Measurements from ENCODE around the gene MED19. TPM values are rescaled to one million over a fixed set of nuclear protein-coding genes. Genes with fewer than 3 reads are reported as not detected.
"Not testable (repeated sequence)": the region's sequence is repeated elsewhere in the genome, so short reads cannot be mapped to it uniquely, and the experiment has no call there.

MED19 gene
- total RNA-seq, 1 experiment from 2014 or later = 24.2 TPM

DNA sequence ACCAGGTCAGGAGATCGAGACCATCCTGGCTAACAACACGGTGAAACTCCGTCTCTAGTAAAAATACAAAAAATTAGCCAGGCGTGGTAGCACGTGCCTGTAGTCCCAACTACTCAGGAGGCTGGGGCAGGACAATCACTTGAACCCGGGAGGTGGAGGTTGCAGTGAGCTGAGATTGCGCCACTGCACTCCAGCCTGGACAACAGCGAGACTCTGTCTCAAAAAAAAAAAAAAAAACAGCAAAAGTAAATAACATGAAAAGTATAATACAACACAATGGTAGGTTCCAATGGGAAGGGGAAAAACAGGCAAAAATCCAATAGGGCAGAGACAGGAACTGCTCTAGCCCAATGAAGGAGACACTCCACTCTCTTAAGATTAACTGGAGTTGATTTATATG lies 6.6 kb downstream of the MED19 start:
- DNase-seq (ENCODE audit: low read depth) = not testable (repeated sequence)

DNA sequence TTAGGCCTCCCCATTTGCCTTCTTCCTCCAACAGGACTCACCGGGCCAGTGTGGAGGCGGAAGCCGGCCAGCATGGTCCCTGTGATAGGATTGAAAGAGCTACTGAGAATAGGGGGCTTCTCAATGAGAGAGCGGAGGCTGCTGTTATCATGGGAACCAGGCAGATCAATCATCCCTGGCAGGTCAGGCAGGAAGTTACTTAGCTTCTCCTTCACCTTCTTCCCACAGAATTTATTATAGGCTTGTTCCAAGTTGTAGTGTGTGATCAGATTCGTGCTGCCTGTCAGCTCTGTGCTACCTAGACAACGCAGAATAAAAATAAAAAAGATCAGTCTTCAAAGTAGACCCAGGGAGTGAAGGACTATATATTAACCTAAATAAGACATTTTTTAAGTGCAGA lies 7.1 kb downstream of the MED19 start:
- no peak for DNase-seq (ENCODE audit: low read depth)

DNA sequence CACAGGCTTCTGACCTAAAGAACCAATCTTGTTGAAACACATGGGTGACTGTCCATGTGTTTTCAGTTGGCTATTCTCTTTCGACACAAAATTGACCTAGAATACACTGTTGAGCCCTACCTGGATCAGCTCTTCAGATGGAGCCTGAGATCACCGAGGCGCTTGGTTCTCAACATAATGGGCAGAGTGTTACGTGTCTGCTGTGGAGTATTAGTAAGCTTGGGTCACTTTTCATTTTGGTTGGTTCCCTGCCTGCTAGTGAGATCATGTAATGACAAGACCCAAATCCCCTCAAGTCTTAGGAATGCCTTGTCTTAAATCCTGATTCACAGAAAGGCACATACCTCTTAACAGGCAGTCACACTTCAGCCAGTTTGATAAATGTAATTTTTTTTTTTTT lies 8.7 kb downstream of the MED19 start:
- no peak for DNase-seq (ENCODE audit: low read depth)

DNA sequence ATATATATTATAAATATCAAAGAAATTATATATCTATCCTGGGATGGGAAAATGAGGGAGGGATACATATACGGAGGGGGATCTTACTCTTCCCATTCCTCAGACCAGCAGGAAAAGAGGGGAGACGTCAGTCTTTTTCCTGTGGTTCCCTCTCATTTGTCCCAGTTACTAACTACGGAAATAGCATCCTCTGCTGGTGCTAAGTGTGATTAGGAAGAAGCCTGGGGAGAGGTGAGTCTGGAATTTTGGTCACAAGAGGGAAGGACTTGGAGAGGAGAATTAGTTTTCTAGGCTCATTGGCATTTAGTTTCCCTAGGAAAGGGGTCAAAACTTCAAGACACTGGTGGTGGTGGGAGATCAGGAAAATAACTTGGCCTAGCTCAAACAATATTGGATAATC lies 11.6 kb downstream of the MED19 start:
- no peak for DNase-seq (ENCODE audit: low read depth)

DNA sequence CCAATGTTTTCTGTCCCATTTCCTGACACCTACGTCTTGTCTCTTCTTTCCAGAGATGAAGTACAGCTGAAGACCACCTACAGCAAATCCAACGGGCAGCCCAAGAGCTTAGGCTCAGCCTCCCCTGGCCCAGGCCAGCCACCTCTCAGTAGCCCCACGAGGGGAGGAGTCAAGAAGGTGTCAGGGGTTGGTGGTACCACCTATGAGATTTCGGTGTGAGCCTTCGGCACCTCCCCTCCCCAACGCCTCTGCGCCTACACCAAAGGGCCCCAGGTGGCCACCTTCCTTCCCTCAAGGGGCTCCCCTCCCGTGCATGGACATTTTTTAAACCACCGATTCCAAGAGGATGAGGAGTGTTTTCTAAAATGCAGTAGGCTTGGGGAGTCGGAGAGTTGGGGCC lies 12.2 kb downstream of the MED19 start:
- no peak for DNase-seq (ENCODE audit: low read depth)

DNA sequence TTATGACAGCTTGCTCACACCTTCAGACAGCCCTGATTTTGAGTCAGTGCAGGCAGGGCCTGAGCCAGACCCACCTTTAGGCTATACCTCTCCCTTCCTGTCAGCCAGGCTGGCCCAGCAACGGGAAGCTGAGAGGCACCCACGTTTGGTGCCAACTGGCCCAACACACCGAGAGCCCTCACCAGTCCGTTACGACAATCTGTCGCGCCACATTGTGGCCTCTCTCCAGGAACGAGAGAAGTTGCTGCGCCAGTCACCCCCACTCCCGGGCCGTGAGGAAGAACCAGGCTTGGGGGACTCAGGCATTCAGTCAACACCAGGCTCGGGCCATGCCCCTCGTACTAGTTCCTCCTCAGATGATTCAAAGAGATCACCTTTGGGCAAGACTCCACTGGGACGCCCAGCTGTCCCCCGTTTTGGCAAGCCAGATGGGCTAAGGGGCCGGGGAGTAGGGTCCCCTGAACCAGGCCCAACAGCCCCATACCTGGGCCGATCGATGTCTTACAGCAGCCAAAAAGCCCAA lies 13.1 kb downstream of the MED19 start:
- DNase-seq (ENCODE audit: low read depth) = no peak

DNA sequence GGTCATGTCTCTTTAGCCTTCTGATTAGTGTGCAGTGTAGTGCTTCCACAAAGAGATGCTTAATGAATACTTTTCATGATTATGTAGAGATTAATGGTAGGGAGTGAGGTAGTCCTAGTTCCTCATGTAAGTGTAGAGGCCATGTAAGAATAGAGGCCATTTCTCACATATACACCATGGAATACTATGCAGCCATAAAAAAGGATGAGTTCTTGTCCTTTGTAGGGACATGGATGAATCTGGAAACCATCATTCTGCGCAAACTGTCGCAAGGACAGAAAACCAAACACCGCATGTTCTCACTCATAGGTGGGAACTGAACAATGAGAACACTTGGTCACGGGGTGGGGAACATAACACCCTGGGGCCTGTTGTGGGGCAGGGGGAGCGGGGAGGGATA lies 21.5 kb downstream of the MED19 start:
- not testable (repeated sequence) for DNase-seq (ENCODE audit: low read depth)

DNA sequence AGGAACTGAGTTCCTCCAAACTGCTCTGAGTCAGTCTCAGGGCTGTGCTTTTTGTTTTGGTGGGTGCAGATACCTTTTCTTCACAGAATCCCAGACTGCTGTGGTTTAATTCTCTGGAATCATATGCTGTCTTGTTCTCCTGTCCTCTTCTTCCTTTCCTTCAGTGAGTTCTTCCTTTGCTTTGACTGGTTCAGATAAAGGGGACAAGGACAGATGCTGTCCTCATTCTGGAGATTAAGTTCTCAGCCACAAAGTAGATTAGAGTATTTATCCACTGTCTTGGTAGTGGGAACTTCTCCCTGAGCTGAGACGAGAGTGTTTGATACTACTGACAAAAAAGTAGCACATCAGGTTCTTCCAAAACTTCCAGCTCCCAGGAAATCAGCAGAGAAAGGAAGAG lies 30.8 kb downstream of the MED19 start:
- no peak for DNase-seq (ENCODE audit: low read depth)

DNA sequence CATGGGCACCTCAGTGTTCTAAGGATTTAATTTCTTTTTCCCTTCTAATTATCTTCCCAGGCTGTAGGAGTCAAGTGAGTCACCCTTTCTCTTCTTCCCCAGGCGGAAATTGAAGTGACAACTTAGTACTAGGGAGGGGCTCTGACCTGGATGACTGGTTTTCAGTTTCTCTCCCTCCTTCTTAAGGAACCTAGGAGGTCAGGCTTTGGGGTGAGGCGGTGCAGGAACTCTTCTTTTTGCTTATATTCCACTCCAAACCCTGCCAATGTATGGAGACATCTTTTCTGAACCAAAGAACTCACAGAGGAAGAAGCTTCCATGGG lies 31.5 kb downstream of the MED19 start:
- DNase-seq (ENCODE audit: low read depth) = peak; percentile 66

DNA sequence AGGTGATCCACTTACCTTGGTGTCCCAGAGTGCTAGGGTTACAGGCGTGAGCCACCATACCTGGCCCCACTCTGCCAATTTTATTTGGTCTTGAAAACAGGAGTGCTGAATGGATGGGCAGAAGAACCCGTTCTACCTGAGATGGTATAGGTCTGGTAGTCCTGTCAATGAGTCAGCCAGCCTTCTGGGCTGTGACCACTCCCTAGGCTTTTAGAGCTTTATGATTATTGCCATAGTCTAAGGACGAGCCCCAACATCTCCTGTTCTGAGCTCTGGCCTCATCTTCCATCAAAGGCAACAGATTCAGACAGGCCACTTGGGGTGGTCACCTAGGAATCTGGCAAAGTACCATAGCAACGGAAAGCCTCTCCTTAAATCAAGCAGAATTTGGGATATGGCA lies 32.6 kb downstream of the MED19 start:
- no peak for DNase-seq (ENCODE audit: low read depth)

DNA sequence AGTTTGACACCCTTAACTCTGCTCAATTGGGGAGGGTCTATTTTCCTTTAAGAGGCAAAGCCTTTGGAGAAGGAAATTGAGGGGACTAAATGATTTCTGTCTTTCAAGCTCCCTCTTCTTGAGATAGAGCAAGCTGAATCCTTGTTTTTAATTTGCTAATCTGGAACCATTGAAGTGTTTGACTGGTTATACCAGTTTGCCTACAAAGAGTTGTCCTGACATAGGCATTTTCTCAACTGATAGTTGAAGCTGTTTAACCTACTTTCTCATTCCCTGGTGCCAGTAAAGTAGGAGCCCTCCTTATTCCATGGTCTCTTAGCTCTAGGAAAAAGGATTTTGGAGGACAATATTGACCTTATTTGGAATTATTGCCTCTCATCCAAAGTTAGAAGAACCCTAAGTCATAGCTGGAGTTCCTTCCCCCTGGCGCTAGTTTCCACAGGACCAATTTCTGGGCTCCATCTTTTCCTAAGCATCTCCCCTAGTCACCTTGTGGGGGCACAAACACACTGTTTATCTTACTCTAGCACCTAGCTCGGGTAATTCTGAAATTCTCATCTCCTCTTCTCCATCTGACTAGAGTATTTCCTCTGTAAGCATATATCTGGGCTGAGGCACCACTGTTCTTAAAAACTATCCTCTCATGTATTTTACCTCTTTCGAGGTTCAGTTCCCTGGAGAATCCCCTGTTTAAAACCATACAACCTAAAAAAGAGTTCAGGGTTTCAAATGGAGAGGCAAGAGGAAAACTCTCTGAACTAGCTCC lies 36.7 kb downstream of the MED19 start:
- no peak for DNase-seq (ENCODE audit: low read depth)

DNA sequence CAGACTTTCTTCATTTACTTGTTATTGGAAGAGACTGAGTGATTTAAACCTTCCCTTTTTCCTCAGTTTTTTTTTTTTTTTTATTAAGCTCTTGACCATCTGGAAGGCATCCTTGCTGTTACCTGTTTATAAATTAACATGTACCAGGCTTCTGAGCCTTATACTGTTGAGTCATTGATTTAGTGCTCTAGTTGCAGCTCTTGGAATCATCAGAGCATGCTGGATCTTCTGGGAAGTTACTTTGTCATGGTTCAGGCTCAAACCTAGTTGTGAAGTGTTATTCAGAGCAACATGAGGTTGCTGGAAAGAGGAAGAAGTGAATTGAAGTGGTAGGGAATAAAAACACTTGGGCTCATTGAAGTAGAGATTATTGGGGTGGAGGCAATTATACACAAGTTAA lies 37.8 kb downstream of the MED19 start:
- no peak for DNase-seq (ENCODE audit: low read depth)

DNA sequence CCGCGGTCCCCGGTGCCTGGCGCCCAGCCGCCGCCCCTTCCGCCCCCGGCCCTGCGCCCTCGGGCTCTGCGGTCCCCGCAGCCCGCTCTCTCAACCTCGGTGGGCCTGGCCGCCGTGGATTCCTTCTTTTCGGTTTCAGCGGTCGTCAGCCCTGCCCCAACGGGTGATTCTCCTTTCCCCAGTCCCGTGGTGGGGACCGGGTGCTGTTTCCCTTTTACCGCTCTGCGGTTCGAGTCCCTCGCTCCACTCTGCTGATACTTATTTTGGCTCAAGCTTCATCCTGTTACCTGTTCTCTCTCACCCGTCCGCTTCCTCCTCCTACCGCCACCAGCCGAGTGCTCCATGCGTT lies 43.6 kb downstream of the MED19 start:
- DNase-seq (ENCODE audit: low read depth) = no peak

DNA sequence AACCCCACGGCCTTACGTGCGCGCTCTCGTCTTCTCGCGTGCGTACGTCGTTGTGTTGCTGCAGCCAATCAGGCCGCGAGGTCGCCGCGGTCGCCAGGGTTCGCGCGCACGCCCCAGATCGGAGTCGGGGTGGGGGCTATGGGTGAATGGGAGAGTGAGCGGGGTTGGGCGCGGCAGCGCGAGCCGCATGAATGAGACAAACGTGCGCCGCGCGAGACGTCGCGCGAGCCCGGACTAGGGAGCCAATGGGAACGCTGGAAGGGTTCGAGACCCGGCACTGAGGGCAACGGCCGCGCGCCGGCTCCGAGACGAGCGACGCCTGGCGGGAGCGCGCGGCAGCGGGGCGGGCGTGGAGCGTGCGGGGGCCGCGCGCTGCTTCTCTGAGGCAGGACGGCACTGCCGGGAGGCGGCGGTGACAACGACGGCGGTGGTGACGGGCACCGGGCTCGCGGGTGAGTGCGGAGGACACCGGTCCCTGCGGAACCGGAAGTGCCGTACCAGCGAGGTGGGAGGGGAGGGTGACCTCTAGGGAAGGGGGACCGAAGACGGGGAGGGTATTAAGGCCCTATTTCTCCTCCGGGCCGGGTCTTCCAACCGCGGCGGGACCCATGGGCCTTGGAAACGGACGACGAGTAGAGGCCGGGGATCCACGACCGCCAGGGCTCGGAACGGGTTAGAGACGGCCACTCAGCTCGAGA lies 44.1 kb downstream of the MED19 start, which contains the start of gene ZDHHC5:
TSS of gene ZDHHC5 (plus strand) at position 379 of the 698 bp plus-strand sequence. CDS start 4,977 bp downstream, outside the sequence.
- peak; percentile 100 for DNase-seq (ENCODE audit: low read depth)

DNA sequence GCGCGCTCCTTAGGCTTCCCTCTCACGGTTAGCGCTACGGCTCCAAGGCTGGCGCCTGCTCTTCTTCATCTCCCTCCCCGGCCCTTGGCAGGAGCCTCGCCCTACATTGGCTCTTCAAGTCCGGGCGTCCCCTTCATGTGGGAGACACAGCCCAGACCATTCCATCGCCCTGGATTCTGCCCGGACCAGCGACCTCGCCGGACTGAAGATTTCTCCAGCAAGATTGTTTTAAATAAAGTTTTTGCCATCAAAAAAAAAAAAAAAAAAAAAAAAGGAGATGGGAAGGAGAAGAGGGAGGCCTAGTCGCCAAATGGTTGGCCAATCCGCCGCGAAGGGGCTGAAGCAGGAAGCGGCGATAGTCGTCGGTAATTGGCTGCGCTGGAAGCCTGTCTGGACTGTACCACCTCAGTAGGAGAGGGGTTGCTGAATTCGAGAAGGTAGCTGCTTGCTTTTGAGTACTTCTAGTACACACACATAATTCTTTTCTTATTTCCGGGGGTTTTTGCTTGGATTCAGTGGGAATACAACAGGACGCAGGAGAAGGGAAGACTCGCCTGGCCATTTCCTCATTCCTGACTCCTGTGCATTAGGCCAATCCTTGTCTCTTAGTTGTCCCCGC lies 44.8 kb downstream of the MED19 start:
- DNase-seq (ENCODE audit: low read depth) = peak; percentile 99

DNA sequence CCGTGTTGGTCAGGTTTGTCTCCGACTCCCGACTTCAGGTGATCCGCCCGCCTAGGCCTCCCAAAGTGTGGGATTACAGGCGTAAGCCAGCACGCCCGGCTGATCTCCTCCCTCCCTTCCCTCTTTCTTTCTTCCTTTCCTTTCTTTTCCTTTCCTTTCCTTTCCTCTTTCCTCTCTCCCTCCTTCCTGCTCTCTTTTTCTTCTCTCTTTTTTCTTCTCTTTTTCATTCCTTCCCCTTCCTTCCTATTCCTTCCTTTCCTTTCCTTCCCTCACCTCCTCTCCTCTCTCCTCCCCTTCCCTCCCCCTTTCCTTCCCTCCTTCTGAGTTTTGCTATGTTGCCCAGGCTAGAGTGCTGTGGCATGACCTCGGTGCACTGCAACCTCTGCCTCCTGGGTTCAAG lies 48.0 kb downstream of the MED19 start:
- DNase-seq (ENCODE audit: low read depth) = no peak

DNA sequence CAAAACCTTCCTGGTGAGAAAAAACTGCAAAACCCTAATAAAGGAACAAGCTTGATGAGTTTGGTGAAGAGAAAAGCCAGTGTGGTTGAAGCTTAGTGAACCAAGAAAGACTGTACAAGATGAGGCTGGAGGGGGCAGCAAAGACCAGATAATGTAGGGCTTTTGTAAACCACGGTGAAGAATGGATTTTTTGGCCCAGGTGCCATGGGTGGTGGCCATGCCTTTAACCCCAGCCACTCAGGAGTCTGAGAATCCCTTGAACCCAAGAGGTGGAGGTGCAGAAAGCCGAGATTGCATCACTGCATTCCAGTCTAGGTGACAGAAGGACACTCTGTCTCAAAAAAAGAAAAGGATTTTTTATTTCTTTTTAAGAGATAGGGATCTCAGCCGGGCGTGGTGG lies 49.1 kb downstream of the MED19 start:
- DNase-seq (ENCODE audit: low read depth) = no peak

DNA sequence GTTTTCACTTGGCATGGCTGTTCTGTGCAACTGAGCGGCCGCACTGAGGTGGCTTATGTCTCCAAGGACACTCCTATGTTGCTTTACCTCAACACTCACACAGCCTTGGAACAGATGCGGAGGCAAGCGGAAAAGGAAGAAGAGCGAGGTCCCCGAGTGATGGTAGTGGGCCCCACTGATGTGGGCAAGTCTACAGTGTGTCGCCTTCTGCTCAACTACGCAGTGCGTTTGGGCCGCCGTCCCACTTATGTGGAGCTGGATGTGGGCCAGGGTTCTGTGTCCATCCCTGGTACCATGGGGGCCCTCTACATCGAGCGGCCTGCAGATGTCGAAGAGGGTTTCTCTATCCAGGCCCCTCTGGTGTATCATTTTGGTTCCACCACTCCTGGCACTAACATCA lies 52.3 kb downstream of the MED19 start:
- no peak for DNase-seq (ENCODE audit: low read depth)

DNA sequence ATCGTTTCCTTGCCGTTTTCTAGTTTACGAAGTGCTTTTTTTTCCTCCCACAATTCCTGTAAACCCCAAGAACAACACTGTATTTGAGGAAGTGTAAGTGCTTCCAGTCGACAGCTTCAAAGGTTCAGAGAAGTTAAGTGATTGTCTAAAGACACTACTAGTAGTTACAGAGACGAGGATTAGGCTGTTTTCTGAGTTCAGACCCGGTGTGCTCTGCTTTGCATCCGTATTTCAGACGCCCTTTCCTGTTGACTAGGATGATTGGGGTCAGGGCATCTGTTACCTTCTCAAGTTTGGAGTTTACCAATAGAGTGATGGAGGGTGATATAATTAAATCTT lies 54.0 kb downstream of the MED19 start:
- DNase-seq (ENCODE audit: low read depth) = no peak

DNA sequence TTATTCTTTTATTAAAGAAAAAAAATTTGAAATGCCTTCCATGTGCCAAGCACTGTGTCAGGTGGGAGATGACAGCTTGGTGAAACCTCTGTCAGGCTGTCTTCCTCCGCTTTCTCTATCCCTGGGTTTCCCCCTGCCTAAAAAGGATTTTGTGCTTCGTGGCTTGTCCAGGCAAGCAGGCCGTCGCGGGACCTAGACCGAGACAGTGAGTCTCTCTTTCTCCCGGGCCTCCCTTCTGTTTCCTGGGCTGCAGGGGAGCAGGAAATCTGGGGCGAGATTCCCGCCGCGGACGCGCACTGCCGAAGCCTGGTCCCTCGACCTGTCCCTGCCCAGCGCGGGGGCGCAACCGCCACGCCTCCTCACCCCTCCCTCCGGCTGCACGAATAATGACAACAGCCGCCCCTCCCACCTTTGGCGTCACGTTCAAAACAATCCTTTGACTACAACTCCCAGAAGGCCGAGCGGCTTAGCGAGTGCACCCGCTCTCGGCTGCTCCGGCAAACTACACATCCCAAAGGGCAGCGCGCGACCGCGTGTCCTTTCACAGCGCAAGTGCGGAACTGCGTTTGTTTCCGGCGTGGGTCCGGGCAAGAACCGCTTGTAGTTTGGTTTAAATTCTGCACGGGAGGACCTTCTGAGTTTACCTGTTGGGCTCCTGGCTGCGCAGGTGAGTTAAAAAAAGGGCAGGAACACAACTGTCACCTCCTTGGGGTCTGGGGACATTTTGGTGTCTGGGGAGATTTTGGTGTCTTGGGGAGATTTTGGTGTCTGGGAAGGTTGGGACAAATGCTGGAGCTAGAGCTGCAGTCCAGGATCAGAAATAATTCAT lies 54.6 kb downstream of the MED19 start, which contains the start of gene CLP1:
TSS of gene CLP1 (plus strand) at position 569 of the 829 bp plus-strand sequence. CDS start 1,715 bp downstream, outside the sequence.
- DNase-seq (ENCODE audit: low read depth) = peak; percentile 99

DNA sequence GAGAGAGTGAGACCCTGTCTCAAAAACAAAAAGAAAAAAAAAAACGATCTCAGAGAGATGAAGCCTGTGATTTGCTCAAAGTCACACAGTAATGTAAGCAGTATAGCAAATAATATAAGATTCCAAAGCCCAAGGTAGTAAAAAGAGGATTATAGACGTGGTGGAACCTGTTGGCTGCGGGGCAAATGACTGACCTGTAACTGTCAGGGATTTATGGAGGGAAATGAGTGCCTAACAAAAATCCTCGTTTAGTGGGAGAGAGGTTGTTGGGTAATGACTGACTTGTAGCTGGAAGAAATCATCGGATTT lies 55.2 kb downstream of the MED19 start:
- DNase-seq (ENCODE audit: low read depth) = no peak

Data from Daoy (cell line).